GM18861 (cell line): ENCODE measurements around the gene PEX12.
"Not testable (repeated sequence)": the region's sequence is repeated elsewhere in the genome, so short reads cannot be mapped to it uniquely, and the experiment has no call there.

Experiments
- ATAC-seq: cut with Tn5 transposase; IDR thresholded peaks from one replicate; pipeline ENCODE4 v1.9.1; 2021; ENCODE audit not compliant: unreplicated experiment

The PEX12 gene

GRCh38 chr17:35578929-35579432, 610 bp upstream of the PEX12 start:
- no peak for ATAC-seq

GRCh38 chr17:35577830-35578196, 558 bp downstream of the PEX12 start:
- no peak for ATAC-seq

DNA sequence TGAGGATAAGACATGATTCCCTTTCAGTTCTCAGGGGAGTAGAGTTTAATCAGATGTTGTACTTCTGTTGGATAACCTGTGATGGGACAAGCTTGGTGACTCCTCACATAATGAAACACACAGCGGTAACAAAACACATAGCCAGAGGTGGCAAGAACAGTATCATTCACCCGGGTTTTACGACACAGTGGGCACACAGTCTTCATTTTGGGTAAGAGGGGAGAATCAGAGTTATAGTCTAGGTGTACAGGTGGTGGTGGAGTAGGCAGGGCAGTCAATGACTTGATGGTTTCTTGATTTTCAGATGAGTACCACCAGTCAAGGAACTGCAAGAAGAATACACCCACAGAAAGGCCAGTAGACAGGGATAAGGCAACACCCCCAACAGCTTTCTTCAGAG, 2.6 kb downstream of the PEX12 start:
- ATAC-seq, result no peak

- no peak for ATAC-seq
These were observed 9.0 kb downstream of the PEX12 start for GRCh38 chr17:35569405-35569804.

GRCh38 chr17:35568561-35568960, 9.8 kb downstream of the PEX12 start:
- no peak for ATAC-seq

GRCh38 chr17:35566968-35567367, 11.4 kb downstream of the PEX12 start:
- no peak for ATAC-seq

- ATAC-seq, result not testable (repeated sequence)
These were observed 15.2 kb downstream of the PEX12 start for GRCh38 chr17:35563181-35563580.

DNA sequence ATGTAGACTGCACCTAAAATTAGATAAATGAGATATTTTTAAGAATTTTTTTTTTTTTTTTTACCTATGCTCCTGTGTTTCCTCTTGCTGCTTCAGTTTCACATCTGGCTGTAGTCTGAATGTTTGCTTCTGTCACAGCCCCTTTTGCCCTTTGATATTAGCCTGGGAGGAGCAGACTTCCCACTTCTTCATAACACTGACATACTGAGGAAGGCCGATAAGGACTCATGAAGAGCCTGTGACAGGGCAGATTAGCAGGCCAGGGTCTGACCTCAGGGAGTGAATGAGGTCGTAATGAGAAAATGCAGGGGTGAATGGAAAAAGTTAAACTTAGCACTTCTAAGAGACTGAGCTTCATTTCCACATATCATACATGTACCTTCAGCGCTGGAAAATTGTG, 17.7 kb downstream of the PEX12 start, which contains the start of gene SLFN14:
SLFN14 (minus strand) TSS at position 117 of the 400 bp plus-strand sequence. CDS start 2,757 bp downstream, outside the sequence.
- no peak for ATAC-seq

GRCh38 chr17:35559495-35560210, 18.7 kb downstream of the PEX12 start:
- no peak for ATAC-seq

DNA sequence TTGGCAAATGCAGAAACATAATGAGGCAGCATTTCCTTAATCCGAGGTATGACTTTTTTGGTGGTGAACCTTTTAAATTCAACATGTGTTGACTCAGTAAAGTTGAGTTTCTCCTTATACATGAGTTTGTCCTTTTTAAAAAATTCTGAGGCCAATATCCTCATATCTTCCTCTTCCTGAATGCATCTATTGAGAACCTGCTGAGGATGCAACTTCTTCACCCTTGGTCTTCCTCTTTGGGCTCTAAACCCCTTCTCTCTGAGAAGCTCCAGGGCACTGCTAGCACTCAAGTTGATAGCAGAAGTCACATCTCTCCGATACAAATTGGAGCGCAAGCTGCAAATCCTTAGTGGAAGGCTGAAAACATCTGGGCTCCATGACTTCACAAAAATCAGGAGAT, 21.0 kb downstream of the PEX12 start:
- no peak for ATAC-seq

GRCh38 chr17:35555691-35556090, 22.7 kb downstream of the PEX12 start:
- no peak for ATAC-seq

- no peak for ATAC-seq
These were observed 23.7 kb downstream of the PEX12 start for GRCh38 chr17:35554668-35555067.

DNA sequence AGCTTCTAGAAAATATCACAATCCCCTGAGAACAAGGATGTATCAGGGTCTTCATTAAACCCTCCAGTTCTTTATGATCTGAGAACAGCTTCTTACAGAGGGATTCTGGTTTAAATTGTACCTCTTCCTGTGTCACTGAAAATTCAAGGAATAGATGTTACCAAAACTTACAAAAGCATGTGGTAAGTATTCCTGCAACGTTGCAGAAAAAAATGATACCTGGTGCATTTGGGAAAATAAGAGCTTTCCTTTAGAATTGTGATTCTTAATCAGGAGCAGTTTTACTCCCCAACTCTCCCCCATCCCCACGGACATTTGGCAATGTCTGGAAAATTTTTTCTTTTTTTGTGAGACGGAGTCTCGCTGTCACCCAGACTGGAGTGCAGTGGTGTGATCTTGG, 25.1 kb downstream of the PEX12 start:
- no peak for ATAC-seq

- no peak for ATAC-seq
These were observed 29.4 kb downstream of the PEX12 start for GRCh38 chr17:35548978-35549377.

DNA sequence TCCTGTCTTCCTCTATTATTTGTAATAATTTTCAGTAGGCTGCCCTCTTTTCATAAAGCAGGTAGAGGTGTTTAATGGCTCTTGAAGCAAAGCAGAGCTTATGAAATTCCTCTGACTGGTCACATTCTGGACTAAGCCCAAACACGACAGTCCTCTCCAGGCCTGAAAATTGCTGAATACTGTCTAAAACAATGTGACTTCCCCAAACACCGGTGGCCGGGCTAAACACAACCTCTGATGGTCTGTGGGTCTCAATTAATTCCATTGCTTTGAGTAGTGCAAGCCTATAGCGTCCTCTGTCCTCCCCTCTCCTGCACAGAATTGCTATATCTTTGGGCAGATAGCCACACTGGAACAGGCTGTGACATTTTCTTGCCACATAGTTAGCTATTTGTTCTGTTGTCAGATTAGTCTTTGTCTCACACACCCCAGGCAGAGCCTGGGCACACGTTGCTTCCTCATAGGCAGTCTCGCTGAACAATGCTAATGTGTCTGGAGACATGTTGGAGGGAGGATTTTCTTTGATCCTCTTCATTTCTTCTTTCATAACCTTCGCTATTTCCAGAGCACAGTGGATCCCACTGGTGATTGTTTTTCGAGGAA, 30.1 kb downstream of the PEX12 start:
- no peak for ATAC-seq

DNA sequence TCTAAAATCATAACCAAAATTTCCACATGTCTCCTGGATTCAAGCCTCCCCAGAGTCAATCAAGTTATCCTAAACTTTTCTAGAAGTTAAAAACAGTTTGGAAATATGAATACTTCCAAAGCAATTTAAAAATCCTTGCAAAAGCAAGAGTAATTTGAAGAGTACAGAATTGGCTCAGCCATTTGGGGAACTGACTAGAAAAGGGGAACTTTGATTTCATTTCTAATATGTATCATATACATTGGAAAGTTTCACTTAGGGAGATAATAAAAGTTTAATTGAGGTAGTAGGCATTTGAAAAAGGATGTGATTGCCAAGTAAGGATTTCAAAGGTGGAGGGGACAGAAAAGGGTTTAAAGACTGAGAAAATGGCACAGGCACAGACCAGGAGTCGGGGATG, 31.9 kb downstream of the PEX12 start:
- ATAC-seq, result no peak

- no peak for ATAC-seq
These were observed 33.2 kb downstream of the PEX12 start for GRCh38 chr17:35545150-35545549.

GRCh38 chr17:35543856-35544255, 34.5 kb downstream of the PEX12 start:
- ATAC-seq, result no peak

- no peak for ATAC-seq
These were observed 35.4 kb downstream of the PEX12 start for GRCh38 chr17:35542990-35543389.

DNA sequence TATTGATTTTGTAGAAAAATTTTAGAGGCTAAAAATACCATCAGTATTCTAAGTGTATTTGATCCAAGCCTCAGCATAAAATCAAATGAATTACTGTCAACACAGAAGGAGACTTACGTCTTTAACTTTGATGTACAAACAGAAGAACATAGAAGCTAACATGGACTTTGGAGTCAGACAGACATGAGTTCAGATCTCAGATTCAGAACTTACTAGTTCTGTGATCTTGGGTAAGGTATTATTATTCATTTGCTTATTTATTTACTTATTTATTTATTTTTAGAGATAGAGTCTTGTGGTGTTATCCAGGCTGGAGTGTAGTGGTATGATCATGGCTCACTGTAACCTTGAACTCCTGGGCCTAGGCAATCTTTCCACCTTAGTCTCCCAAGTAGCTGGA, 36.9 kb downstream of the PEX12 start:
- ATAC-seq, result no peak

DNA sequence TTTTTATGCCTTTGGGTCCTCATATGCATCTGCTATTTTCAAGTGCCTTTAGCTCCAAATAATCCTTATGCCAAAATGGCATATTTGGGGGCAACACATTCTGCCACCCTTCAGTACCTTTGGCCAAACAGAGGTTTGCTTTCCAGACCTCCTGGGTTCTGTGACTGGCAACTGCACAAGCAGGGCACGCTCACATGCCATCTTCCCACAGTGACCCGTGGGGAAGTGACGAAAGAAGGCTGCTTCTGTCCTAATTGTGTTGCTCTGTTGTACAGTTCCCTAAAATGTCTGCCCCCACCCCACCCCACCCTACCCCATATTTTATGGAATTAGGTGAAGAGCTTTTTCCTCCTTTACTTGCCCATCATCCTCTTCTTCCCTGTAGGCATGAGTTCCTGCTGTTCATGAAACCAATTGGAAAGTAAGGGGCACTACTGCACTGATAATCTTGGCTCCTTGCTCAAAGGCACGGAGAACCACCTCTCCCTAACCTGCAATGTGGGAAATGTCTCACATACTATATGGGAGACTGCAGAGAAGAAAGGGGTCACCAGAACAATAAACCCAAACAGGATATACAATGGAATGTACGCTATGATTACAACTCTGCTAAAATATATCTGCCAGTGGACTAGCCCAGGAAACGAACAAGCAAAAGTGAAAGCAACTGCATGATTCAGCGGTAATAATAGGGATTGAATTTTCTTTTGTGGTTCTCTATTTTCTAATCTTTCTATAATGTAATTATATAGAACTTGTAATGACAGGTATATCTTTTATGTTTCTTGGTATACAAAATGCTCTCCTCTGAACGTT, 37.6 kb downstream of the PEX12 start:
- no peak for ATAC-seq

DNA sequence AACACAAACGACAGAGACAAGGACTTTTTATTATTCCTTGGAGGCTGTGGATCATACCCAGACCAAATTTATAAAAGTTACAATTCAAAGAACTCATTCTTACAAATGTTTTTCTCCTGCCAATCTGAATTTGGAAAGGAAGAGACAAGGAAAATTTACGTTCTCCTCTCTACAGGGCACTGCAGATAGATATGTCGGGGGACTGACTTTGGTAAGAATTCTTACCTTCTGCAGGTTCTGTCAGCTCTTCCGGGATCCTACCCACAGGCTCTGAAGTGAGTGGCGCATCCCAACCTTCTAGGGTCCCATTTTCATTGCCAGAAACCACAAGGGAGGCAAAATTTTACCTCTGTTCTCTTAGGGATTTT, 38.7 kb downstream of the PEX12 start:
- ATAC-seq, result no peak
